K562 (cell line): ENCODE data around the gene ARID3A. TPM values are rescaled to one million over a fixed set of nuclear protein-coding genes. Genes with fewer than 3 reads are reported as not detected.
A peak's percentile ranks its signal among the peaks of the same experiment; 100 is the strongest.

Experiments
- CC2D1A ChIP-seq: fragments of 450-650 bp; IDR thresholded peaks from 2 replicates; pipeline ENCODE4 v1.6.1; 2017; ENCODE audit warnings: mild to moderate bottlenecking
- CCNT2 ChIP-seq: IDR thresholded peaks from 2 replicates; pipeline ENCODE4 v1.6.1; 2011; ENCODE audit warnings: borderline replicate concordance, low read depth, mild to moderate bottlenecking, moderate library complexity, mixed read lengths, low read length; ENCODE audit not compliant: insufficient read length; ENCODE audit errors: extremely low read depth
- CHD4 ChIP-seq: fragments of 200-600 bp; sonication (generic); IDR thresholded peaks from 3 replicates; pipeline ENCODE4 v1.6.1; 2012; ENCODE audit warnings: low read depth, mild to moderate bottlenecking, mixed read lengths, low read length, inconsistent platforms; ENCODE audit not compliant: insufficient read depth, insufficient replicate concordance, poor library complexity, severe bottlenecking
- CXXC5 ChIP-seq: fragments of 250-450 bp; sonication (Bioruptor Pico); IDR thresholded peaks from 2 replicates; pipeline ENCODE4 v1.8.0; 2022; ENCODE audit warnings: inconsistent platforms, mild to moderate bottlenecking, moderate library complexity
- DMBX1 ChIP-seq: fragments of 250-450 bp; sonication (Bioruptor Pico); IDR thresholded peaks from 2 replicates; pipeline ENCODE4 v1.8.0; 2022; ENCODE audit warnings: inconsistent platforms, mild to moderate bottlenecking, moderate library complexity, borderline replicate concordance
- NCOR1 ChIP-seq: fragments of 450-650 bp; IDR thresholded peaks from 2 replicates; pipeline ENCODE4 v1.6.1; 2016; ENCODE audit warnings: mild to moderate bottlenecking, moderate library complexity
- RHOXF2B ChIP-seq: fragments of 250-450 bp; sonication (Bioruptor Pico); conservative IDR thresholded peaks from 2 replicates; pipeline ENCODE4 v1.5.1; 2021
- TBL1XR1 ChIP-seq, 2 experiments: IDR thresholded peaks; 2 replicates each; pipeline ENCODE4 v1.6.1; 2012; ENCODE audit warnings: improper control_type of control experiment in 2 of 2, low read length in 2 of 2, mild to moderate bottlenecking in 1 of 2
- THRAP3 ChIP-seq: fragments of 450-650 bp; IDR thresholded peaks from 2 replicates; pipeline ENCODE4 v1.6.1; 2016; ENCODE audit warnings: mild to moderate bottlenecking, inconsistent platforms, borderline replicate concordance
- TSC22D4 ChIP-seq: fragments of 450-650 bp; IDR thresholded peaks from 2 replicates; pipeline ENCODE4 v1.6.1; 2016; ENCODE audit warnings: missing genetic modification characterization, missing biosample characterization, control low read depth
- ZNF224 ChIP-seq: sonication (generic); formaldehyde crosslinking; IDR thresholded peaks from 2 replicates; pipeline ENCODE4 v1.8.0; 2022; ENCODE audit warnings: mild to moderate bottlenecking, missing genetic modification reagents
- polyA plus RNA-seq, 8 experiments: library from polyadenylated mRNA; depleted of rRNA in 4 of 8; stranded (reverse) in 5 of 8; unstranded in 3 of 8; fragments of >200 nt; fragmentation: Nextera tagmentation in 2 of 8; fragmentation: Illumina TruSeq in 1 of 8; extraction: Ambion mirVana in 2 of 8; extraction: Trizol in 1 of 8; gene quantifications; 2 replicates each; pipeline versions ENCODE4 v1.2.1 to v1.2.3, GENCODE V29; 2011 to 2014; ENCODE audit warnings: inconsistent platforms in 1 of 8, missing spikeins in 1 of 8
- total RNA-seq, 7 experiments: library from RNA; depleted of rRNA in 6 of 7; stranded (reverse); fragments of >200 nt in 6 of 7; fragmentation: Illumina TruSeq in 2 of 7; extraction: Trizol in 2 of 7; gene quantifications; 2 replicates each; pipeline versions ENCODE4 v1.2.1 to v1.2.3, GENCODE V29; 2011 to 2021; ENCODE audit warnings: low replicate concordance in 1 of 7
- TF ChIP-seq, protein P1 (sequence below), 2 experiments: fragments of 450-650 bp; IDR thresholded peaks; 2 replicates each; pipeline ENCODE4 v1.6.1; 2016
- TF ChIP-seq, protein P2 (sequence below): fragments of 200-800 bp; sonication (Bioruptor generic); IDR thresholded peaks from 2 replicates; pipeline ENCODE4 v1.6.1; 2017; ENCODE audit warnings: missing genetic modification characterization, missing compliant biosample characterization
- TF ChIP-seq, protein P3 (sequence below): fragments of 450-650 bp; formaldehyde crosslinking; IDR thresholded peaks from 2 replicates; pipeline ENCODE4 v1.4.0; 2020; ENCODE audit warnings: mild to moderate bottlenecking, moderate library complexity
- TF ChIP-seq, protein P4 (sequence below): fragments of 200-800 bp; sonication (Bioruptor generic); IDR thresholded peaks from 2 replicates; pipeline ENCODE4 v1.6.1; 2017; ENCODE audit warnings: missing genetic modification characterization, missing compliant biosample characterization

ARID3A gene
- total and polyA plus RNA-seq, 9 of the 15 experiments (the other 6 are each of a cell fraction or from before 2014, with no cell fraction given): 1.4 to 118 (median 31.2) TPM

DNA sequence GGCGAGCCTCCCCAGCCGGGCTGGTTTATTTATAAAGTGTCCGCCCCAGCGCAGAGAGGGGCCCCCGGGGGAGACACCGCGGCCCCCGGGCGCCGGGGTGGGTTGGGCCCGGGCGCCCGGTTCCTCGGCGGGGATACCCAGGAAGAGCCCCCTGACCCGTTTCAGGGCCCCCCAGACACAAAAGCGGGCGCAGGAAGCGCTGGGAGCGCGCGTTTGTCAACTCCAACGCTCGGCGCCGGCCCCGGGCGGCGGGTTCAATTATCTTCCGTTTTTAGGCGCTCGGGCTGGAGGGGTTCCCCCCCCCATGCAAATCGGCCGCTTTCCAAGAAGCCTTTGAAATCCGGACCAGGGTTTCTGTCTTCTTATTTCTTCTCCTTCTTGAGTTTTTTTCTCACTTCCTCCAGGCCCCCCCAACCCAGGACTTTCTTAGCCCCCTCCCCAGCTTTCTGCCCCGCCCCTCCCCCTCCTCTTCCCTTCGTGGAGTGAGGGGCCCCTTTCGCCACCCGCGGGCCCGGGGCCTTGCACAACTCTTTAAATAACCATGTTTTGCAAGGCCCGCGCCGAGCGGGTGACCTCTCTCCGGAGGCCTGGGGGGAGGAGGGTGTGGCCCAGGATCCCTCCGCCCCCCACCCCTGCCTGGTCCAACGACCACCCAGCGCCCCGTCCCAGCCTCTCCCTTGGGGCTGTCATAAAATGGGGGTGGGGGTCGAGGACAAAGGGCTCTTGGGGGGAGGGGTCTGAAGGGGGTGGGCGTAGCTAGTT lies 935 bp downstream of the ARID3A start (continued):
- TF ChIP-seq CHD4 (peak; percentile 47), NCOR1 (no peak; the same call in 1 of the 2 replicates), RHOXF2B (CRISPR knock-in tag) (no peak), ZNF224 (CRISPR knock-in tag) (no peak), CC2D1A (no peak), TBL1XR1 (IDR thresholded peaks at IDR 0.05; ENCODE audit: low read length in 2 of 2) (no peak), TSC22D4 (tag) (no peak), THRAP3 (no peak), CCNT2 (peak; percentile 44), CXXC5 (CRISPR knock-in tag) (peak; percentile 37; the same call in 1 of the 2 replicates), DMBX1 (CRISPR knock-in tag) (no peak)
- TF ChIP-seq, protein P1, sequence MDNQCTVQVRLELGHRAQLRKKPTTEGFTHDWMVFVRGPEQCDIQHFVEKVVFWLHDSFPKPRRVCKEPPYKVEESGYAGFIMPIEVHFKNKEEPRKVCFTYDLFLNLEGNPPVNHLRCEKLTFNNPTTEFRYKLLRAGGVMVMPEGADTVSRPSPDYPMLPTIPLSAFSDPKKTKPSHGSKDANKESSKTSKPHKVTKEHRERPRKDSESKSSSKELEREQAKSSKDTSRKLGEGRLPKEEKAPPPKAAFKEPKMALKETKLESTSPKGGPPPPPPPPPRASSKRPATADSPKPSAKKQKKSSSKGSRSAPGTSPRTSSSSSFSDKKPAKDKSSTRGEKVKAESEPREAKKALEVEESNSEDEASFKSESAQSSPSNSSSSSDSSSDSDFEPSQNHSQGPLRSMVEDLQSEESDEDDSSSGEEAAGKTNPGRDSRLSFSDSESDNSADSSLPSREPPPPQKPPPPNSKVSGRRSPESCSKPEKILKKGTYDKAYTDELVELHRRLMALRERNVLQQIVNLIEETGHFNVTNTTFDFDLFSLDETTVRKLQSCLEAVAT (IDR thresholded peaks at IDR 0.05): 0 out of 4 replicates have a peak, but pooled peaks of 1 of the 2 experiments have one; percentile 6
- TF ChIP-seq, protein P2, sequence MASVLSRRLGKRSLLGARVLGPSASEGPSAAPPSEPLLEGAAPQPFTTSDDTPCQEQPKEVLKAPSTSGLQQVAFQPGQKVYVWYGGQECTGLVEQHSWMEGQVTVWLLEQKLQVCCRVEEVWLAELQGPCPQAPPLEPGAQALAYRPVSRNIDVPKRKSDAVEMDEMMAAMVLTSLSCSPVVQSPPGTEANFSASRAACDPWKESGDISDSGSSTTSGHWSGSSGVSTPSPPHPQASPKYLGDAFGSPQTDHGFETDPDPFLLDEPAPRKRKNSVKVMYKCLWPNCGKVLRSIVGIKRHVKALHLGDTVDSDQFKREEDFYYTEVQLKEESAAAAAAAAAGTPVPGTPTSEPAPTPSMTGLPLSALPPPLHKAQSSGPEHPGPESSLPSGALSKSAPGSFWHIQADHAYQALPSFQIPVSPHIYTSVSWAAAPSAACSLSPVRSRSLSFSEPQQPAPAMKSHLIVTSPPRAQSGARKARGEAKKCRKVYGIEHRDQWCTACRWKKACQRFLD: peak; percentile 4; the same call in 1 of the 2 replicates
- TF ChIP-seq, protein P3, sequence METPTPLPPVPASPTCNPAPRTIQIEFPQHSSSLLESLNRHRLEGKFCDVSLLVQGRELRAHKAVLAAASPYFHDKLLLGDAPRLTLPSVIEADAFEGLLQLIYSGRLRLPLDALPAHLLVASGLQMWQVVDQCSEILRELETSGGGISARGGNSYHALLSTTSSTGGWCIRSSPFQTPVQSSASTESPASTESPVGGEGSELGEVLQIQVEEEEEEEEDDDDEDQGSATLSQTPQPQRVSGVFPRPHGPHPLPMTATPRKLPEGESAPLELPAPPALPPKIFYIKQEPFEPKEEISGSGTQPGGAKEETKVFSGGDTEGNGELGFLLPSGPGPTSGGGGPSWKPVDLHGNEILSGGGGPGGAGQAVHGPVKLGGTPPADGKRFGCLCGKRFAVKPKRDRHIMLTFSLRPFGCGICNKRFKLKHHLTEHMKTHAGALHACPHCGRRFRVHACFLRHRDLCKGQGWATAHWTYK: no peak
- TF ChIP-seq, protein P4, sequence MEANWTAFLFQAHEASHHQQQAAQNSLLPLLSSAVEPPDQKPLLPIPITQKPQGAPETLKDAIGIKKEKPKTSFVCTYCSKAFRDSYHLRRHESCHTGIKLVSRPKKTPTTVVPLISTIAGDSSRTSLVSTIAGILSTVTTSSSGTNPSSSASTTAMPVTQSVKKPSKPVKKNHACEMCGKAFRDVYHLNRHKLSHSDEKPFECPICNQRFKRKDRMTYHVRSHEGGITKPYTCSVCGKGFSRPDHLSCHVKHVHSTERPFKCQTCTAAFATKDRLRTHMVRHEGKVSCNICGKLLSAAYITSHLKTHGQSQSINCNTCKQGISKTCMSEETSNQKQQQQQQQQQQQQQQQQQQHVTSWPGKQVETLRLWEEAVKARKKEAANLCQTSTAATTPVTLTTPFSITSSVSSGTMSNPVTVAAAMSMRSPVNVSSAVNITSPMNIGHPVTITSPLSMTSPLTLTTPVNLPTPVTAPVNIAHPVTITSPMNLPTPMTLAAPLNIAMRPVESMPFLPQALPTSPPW: peak; percentile 61; the same call in 1 of the 2 replicates
